HG03060 (cell line): ENCODE data around the gene PUS7.
"Not testable (repeated sequence)": the region's sequence is repeated elsewhere in the genome, so short reads cannot be mapped to it uniquely, and the experiment has no call there.

ENCODE experiments used
- ATAC-seq: cut with Tn5 transposase; IDR thresholded peaks from one replicate; pipeline ENCODE4 v1.9.1; 2021; ENCODE audit warnings: low read depth, moderate number of reproducible peaks; ENCODE audit not compliant: unreplicated experiment

Gene PUS7

GRCh38 chr7:105497016-105497415 lies 25.1 kb downstream of the PUS7 start:
- ATAC-seq = no peak

DNA sequence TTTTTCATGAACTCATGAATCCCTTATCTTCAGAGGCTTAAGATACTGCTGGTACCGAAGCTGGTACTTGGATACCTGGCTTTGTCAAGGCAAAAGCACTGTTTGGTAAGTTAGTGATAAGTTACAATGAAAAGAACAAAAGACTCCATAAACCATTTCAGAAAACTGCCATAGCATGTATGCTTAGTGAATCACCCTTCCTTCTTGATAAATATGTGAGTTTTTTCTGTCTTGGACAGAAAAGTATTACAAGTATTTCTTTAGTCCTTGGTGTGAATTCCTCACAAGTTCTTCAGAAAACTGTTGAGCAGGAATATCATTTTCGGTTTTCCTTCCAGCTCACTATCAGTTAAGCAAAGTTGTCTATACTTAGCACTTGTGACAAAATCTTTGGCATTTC lies 25.6 kb downstream of the PUS7 start:
- ATAC-seq = no peak

DNA sequence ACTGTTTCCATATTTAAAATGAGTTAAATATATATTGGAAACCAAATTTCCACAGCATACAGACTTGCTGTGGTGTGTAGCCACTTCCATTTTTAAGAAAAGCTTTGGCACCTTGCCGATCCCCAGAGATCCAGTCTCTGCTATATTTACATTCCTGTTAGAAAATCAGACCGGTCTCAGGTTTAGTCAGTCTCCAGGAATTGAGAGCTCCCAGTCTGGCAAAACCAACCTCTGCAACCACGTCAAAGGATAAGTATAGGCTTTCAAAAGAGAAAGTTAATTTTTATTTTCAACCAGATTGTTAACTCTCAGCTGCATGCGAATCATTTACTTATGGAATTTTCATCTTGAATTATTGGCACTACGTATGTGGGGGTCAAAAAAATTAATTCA lies 28.2 kb downstream of the PUS7 start:
- no peak for ATAC-seq

- no peak for ATAC-seq
Measured at GRCh38 chr7:105493196-105493922, 28.7 kb downstream of the PUS7 start.

DNA sequence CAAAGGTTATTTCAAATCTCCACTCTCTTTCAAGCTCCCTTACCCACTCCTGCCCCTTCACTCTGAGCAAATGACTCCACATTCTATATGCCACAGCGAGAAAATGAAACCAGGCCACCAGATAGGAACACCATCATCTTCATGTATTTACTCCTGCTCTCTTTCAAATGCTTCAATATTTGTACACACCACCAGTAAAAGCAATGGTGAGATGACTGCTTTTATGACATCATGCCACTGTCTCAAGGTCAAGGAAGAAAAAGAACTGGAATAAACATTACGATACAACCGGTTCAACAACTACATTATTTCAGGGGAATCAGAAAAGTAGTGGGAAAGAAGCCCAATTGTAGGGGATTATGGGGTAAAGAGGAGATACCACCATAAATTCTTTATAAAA lies 32.7 kb downstream of the PUS7 start:
- no peak for ATAC-seq

- no peak for ATAC-seq
Measured at GRCh38 chr7:105487579-105488571, 34.2 kb downstream of the PUS7 start.

DNA sequence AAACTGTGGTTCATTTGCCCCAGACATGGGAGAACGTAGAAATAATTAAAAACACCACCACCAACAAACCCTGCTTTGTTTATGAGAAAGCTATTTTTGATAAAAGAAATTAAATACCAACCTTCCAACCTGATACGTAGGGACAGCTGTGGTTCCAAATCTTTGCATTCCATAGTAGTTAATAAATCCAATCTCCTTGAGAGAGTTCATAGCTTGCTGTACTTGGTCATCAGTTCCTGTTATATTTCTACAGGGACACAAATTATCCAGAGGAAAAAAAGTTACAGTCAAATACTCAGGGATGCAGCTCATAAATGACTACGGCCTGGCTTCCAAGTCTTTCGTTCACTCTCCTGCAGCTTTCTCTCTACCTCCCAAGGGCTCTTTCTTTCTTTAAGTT lies 41.1 kb downstream of the PUS7 start:
- ATAC-seq = no peak

DNA sequence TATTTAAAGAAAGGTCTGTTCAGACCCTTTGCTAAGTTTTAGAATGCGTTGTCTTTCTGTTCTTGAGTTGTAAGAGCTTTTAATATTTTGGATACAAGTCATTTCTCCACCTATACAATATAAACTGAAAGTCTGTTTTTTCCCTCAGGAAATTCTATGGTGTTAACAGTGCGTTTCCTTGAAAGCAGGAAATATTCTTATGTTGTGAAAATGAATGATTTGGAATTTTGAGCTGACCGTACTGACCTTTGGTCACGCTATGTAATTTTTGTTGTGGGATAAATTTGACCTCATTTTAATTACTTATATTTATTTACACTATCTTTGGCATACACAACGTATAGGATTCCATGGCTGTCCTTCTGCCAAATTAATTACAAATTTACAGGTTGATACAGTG lies 43.5 kb downstream of the PUS7 start:
- no peak for ATAC-seq

DNA sequence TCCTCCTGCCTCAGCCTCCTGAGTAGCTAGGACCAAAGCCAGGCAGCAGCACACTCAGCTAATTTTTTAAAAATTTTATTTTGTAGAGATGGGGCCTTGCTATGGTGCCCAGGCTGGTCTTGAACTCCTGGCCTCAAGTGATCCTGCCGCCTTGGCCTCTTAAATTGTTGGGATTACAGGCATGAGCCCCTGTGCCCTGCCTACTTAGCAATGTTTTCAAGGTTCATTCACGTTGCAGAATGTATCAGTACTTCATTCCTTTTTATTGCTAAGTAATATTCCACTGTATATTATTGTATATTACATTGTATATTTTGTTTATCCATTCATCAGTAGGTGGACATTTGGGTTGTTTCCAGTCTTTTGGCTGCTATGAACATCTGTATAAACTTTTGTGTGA lies 44.2 kb downstream of the PUS7 start:
- no peak for ATAC-seq

DNA sequence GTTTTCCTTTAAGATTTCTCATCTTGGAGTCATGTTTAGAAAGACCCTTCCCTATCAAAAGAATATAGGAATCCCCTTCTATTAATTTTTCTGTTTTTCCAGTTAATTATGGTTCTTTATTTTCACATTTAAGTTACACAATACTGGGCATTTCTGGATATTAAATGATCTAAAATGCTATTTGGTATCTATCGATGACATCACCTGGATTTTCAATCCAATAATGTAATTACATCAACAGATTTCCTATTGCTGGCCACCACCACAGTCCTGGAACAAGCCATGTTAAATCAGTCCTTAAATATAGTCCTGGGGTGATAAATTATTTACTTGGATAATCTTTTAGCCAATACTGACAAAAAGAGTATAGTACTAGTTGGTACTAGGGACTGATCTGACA lies 48.0 kb downstream of the PUS7 start:
- no peak for ATAC-seq

DNA sequence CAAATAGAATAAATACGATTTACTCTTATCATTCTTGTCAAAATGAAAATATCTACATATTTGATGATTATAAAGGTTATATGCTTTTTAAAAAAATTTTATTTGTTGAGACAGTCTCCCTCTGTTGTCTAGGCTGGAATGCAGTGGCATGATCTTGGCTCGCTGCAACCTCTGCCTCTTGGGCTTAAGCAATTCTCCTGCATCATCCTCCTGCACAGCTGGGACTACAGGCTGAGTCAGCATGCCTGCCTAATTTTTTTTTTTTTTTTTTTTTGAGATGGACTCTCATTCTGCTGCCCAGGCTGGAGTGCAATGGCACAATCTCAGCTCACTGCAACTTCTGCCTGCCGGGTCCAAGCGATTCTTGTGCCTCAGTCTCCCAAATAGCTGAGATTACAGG lies 48.9 kb downstream of the PUS7 start:
- ATAC-seq = no peak

DNA sequence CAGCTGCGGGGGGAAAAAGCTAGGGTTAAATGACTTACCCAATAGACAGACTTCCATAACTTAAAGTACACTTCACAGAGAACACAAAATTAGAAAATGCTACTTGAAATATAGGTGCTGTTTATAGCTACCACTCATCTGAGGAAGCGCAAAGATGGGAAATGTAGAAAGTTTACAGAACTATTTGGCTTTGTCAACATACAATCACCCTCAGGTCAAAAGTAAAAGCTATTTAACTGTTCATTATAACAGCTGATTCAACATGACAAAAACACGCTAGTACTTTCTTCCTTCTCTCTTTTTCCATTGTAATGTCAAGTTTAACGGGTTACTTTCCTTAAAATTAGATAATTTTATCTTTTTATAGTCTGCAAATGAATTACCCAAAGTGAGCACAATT lies 51.2 kb downstream of the PUS7 start:
- no peak for ATAC-seq

- no peak for ATAC-seq
Measured at GRCh38 chr7:105470090-105470489, 52.0 kb downstream of the PUS7 start.

DNA sequence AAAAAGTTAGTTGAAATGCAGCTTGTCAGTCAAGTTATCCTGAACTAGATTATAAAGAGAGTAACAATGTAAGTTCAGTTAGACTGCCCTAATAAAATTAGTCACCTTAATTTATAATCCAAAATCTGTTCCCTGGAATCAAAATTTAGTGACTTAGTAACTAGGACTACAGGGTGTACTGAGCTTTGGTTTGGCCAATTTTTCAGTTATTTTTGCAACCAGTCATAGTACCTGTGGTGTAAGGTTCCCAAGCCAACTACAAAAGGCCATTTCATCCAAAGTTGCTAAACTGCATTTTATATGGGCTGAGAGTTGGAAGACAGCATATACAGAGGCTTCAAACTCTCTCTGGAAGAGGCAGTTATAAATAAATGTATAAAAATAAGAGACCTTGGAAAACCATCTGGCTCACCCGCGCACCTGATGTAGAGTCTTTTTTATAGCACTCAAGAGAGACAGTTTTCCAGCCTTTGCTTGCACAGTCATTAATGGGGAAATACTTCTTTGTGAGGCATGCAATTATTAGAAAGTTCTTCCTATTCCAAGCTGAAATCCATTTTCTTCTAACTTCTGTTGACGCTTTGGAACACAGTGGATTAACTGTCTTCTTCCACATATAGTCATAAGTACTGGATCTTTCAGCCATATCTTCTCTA lies 59.2 kb downstream of the PUS7 start:
- ATAC-seq = no peak

- ATAC-seq = no peak
Measured at GRCh38 chr7:105461518-105461917, 60.6 kb downstream of the PUS7 start.

GRCh38 chr7:105457619-105458225 lies 64.3 kb downstream of the PUS7 start:
- no peak for ATAC-seq

DNA sequence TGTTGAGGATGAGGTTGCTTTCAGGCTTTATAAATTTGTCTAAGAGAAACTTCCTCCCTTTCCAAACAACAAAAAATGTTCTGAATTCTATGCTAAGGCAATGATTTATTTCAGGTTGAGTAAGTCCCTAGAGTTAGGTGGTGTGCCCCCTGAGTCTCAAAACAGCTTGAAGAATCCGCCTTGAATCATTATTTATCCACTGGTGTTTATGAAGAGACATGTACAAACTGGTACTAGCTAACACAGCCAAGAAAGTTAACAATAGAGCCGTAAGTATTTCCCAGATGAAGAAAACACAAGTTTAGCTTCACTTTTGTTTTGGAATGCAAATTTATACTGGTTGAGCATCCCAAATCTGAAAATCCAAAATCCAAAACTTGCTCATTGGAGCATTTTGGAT lies 67.2 kb downstream of the PUS7 start:
- ATAC-seq = no peak

- ATAC-seq = no peak
Measured at GRCh38 chr7:105454095-105454747, 67.8 kb downstream of the PUS7 start.

- ATAC-seq = no peak
Measured at GRCh38 chr7:105452085-105452484, 70.0 kb downstream of the PUS7 start.

DNA sequence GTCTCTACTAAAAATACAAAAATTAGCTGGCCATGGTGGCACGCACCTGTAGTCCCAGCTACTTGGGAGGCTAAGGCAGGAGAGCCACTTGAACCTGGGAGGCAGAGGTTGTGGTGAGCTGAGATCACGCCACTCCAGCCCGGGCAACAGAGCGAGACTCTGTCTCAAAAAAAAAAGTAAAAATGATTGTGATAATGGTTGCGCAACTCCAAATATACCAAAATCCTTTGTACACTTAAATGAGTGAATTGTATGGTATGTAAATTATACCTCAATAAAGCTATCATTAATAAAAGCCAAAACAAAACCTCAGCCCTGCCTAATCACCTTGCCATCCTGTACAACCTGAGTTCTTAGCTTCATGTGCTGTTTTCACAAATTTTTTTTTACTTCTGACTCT lies 71.2 kb downstream of the PUS7 start:
- ATAC-seq = not testable (repeated sequence)
